Embryonic facial prominence (tissue), 1 donor: Measurements from ENCODE around the gene POLL.
"Not testable (repeated sequence)": the region's sequence is repeated elsewhere in the genome, so short reads cannot be mapped to it uniquely, and the experiment has no call there.

Experiments
- DNase-seq: peaks from one replicate; pipeline ENCODE4 v3.0.0-alpha.2; 2016; ENCODE audit errors: extremely low spot score

POLL gene

GRCh38 chr10:101587725-101588653 is at the start of gene POLL, which contains the start of gene DPCD:
POLL (minus strand) TSS chr10:101588257; CDS start chr10:101587360, 897 bp downstream.
DPCD (plus strand) TSS chr10:101588321; CDS start chr10:101588337, 16 bp downstream.
- peak; percentile 93 for DNase-seq

GRCh38 chr10:101633510-101633909 is 45.5 kb upstream of the POLL start:
- DNase-seq: not testable (repeated sequence)

- no peak for DNase-seq
These were observed 43.9 kb upstream of the POLL start for GRCh38 chr10:101631821-101632475.

- DNase-seq: no peak
These were observed 42.5 kb upstream of the POLL start for GRCh38 chr10:101630633-101630920.

- no peak for DNase-seq
These were observed 42.0 kb upstream of the POLL start for GRCh38 chr10:101629837-101630632.

GRCh38 chr10:101625821-101626412 is 37.9 kb upstream of the POLL start:
- DNase-seq: no peak

- DNase-seq: no peak
These were observed 36.6 kb upstream of the POLL start for GRCh38 chr10:101624526-101625102.

GRCh38 chr10:101623528-101623927 is 35.5 kb upstream of the POLL start:
- DNase-seq: no peak

- no peak for DNase-seq
These were observed 31.9 kb upstream of the POLL start for GRCh38 chr10:101619983-101620382.

GRCh38 chr10:101618871-101619270 is 30.8 kb upstream of the POLL start:
- no peak for DNase-seq

GRCh38 chr10:101617824-101618568 is 29.9 kb upstream of the POLL start:
- DNase-seq: no peak

- DNase-seq: no peak
These were observed 29.2 kb upstream of the POLL start for GRCh38 chr10:101617102-101617823.

- no peak for DNase-seq
These were observed 28.5 kb upstream of the POLL start for GRCh38 chr10:101616415-101617101.

- DNase-seq: no peak
These were observed 27.6 kb upstream of the POLL start for GRCh38 chr10:101615525-101616116.

- DNase-seq: no peak
These were observed 26.8 kb upstream of the POLL start for GRCh38 chr10:101614663-101615524.

GRCh38 chr10:101613646-101614045 is 25.6 kb upstream of the POLL start:
- DNase-seq: no peak

GRCh38 chr10:101612872-101613271 is 24.8 kb upstream of the POLL start:
- no peak for DNase-seq

- DNase-seq: no peak
These were observed 24.0 kb upstream of the POLL start for GRCh38 chr10:101612086-101612485.
